WERI-Rb-1 (cell line): ENCODE data around the gene RUNX2.

Experiments
- DNase-seq: peaks from one replicate; pipeline ENCODE4 v3.0.0-alpha.2; 2020
- H3K27ac ChIP-seq: fragments of 250-450 bp; sonication (Bioruptor Pico); 2 replicates; pipeline ENCODE4 v1.5.1; 2020; ENCODE audit warnings: mild to moderate bottlenecking, moderate library complexity
- H3K27me3 ChIP-seq: fragments of 250-450 bp; sonication (Bioruptor Pico); 2 replicates; pipeline ENCODE4 v1.5.1; 2021; ENCODE audit warnings: mild to moderate bottlenecking, low read depth, moderate library complexity; ENCODE audit not compliant: insufficient read depth, severe bottlenecking
- H3K36me3 ChIP-seq: fragments of 250-450 bp; sonication (Bioruptor Pico); 2 replicates; pipeline ENCODE4 v1.5.1; 2020; ENCODE audit warnings: mild to moderate bottlenecking, moderate library complexity
- H3K4me3 ChIP-seq: 2 replicates; pipeline ENCODE4 v1.5.1; 2011; ENCODE audit warnings: low read depth, mild to moderate bottlenecking, control low read depth, low read length
- H3K9me3 ChIP-seq: fragments of 250-450 bp; sonication (Bioruptor Pico); 2 replicates; pipeline ENCODE4 v1.5.1; 2021; ENCODE audit warnings: mild to moderate bottlenecking, moderate library complexity; ENCODE audit not compliant: severe bottlenecking
- CTCF ChIP-seq: IDR thresholded peaks from 2 replicates; pipeline ENCODE4 v1.5.1; 2011; ENCODE audit warnings: low read depth, mild to moderate bottlenecking, control low read depth, inconsistent platforms, low read length

RUNX2 gene

GRCh38 chr6:45469663-45470062 lies 141.5 kb downstream of the RUNX2 start:
- Histone ChIP-seq H3K4me3 (no peak overlapping the region), H3K27ac (no peak overlapping the region), H3K27me3 (no peaks in the 10 kb centered on the region), H3K9me3 (no peaks in the 10 kb centered on the region), H3K36me3 (no peaks in the 10 kb centered on the region)
- TF ChIP-seq CTCF = no peak
- no peak for DNase-seq

GRCh38 chr6:45470131-45470738 lies 142.1 kb downstream of the RUNX2 start:
- H3K36me3 ChIP-seq = no peaks in the 10 kb centered on the region
- no peaks in the 10 kb centered on the region for H3K27me3 ChIP-seq
- no peak for DNase-seq
- TF ChIP-seq CTCF = no peak
- H3K27ac ChIP-seq = no peak overlapping the region
- no peaks in the 10 kb centered on the region for H3K9me3 ChIP-seq
- H3K4me3 ChIP-seq = no peak overlapping the region

- H3K4me3 ChIP-seq = no peak overlapping the region
- no peak for DNase-seq
- H3K9me3 ChIP-seq = no peaks in the 10 kb centered on the region
- H3K27ac ChIP-seq = no peak overlapping the region
- no peaks in the 10 kb centered on the region for H3K36me3 ChIP-seq
- TF ChIP-seq CTCF = no peak
- no peaks in the 10 kb centered on the region for H3K27me3 ChIP-seq
These were observed 144.3 kb downstream of the RUNX2 start for GRCh38 chr6:45472382-45472781.

- no peak for DNase-seq
- Histone ChIP-seq H3K27me3 (no peaks in the 10 kb centered on the region), H3K9me3 (no peaks in the 10 kb centered on the region), H3K36me3 (no peaks in the 10 kb centered on the region), H3K4me3 (no peak overlapping the region), H3K27ac (no peak overlapping the region)
- TF ChIP-seq CTCF = no peak
These were observed 145.2 kb downstream of the RUNX2 start for GRCh38 chr6:45473121-45473993.

GRCh38 chr6:45474376-45474775 lies 146.2 kb downstream of the RUNX2 start:
- H3K27ac ChIP-seq = no peak overlapping the region
- no peak for DNase-seq
- H3K4me3 ChIP-seq = no peak overlapping the region
- TF ChIP-seq CTCF = no peak
- no peaks in the 10 kb centered on the region for H3K36me3 ChIP-seq
- H3K27me3 ChIP-seq = no peaks in the 10 kb centered on the region
- no peaks in the 10 kb centered on the region for H3K9me3 ChIP-seq
